Eye (tissue), 1 donor: ENCODE data around the gene BBOX1.
"Not testable (repeated sequence)": the region's sequence is repeated elsewhere in the genome, so short reads cannot be mapped to it uniquely, and the experiment has no call there.

Experiments used
- DNase-seq: peaks from one replicate; pipeline ENCODE4 v3.0.0-alpha.2; 2015

BBOX1 gene

GRCh38 chr11:27040302-27041115 is at the start of gene BBOX1:
TSS of gene BBOX1 (plus strand) at chr11:27040815. CDS start at chr11:27055431, 14,616 bp downstream.
- peak; percentile 4 for DNase-seq

GRCh38 chr11:26992031-26992541 is 48.5 kb upstream of the BBOX1 start:
- DNase-seq, result peak; percentile 12

GRCh38 chr11:26993965-26994457 is 46.6 kb upstream of the BBOX1 start, which contains the start of gene FIBIN:
TSS of gene FIBIN (plus strand) at chr11:26994112. CDS start at chr11:26994527, 415 bp downstream.
- DNase-seq, result peak; percentile 80

GRCh38 chr11:26994631-26995095 is 46.0 kb upstream of the BBOX1 start:
- DNase-seq, result no peak

GRCh38 chr11:26995701-26996460 is 44.7 kb upstream of the BBOX1 start:
- no peak for DNase-seq

- no peak for DNase-seq
Observed at GRCh38 chr11:26997378-26997777, 43.2 kb upstream of the BBOX1 start.

GRCh38 chr11:27001136-27001730 is 39.4 kb upstream of the BBOX1 start:
- not testable (repeated sequence) for DNase-seq

GRCh38 chr11:27002431-27002830 is 38.2 kb upstream of the BBOX1 start:
- DNase-seq, result no peak

- no peak for DNase-seq
Observed at GRCh38 chr11:27002838-27003237, 37.8 kb upstream of the BBOX1 start.

GRCh38 chr11:27004103-27004502 is 36.5 kb upstream of the BBOX1 start:
- no peak for DNase-seq

GRCh38 chr11:27008811-27009535 is 31.6 kb upstream of the BBOX1 start:
- no peak for DNase-seq

- DNase-seq, result peak; percentile 27
Observed at GRCh38 chr11:27011560-27012233, 28.9 kb upstream of the BBOX1 start.

GRCh38 chr11:27012234-27012921 is 28.2 kb upstream of the BBOX1 start:
- peak; percentile 37 for DNase-seq

GRCh38 chr11:27013781-27014361 is 26.7 kb upstream of the BBOX1 start:
- peak; percentile 55 for DNase-seq

- no peak for DNase-seq
Observed at GRCh38 chr11:27018902-27019529, 21.6 kb upstream of the BBOX1 start.

- DNase-seq, result peak; percentile 15
Observed at GRCh38 chr11:27020751-27021150, 19.9 kb upstream of the BBOX1 start.

- DNase-seq, result peak; percentile 30
Observed at GRCh38 chr11:27022659-27023251, 17.9 kb upstream of the BBOX1 start.

- no peak for DNase-seq
Observed at GRCh38 chr11:27024865-27025264, 15.8 kb upstream of the BBOX1 start.

GRCh38 chr11:27025312-27025955 is 15.2 kb upstream of the BBOX1 start:
- no peak for DNase-seq
